Liver (tissue), 3 donors: ENCODE data around the gene ELOF1.

Experiments
- FOXA1 ChIP-seq: IDR thresholded peaks from 2 replicates; pipeline ENCODE4 v1.6.1; 2016; ENCODE audit warnings: antibody characterized with exemption
- JUND ChIP-seq, 2 donors: IDR thresholded peaks; 2 replicates each; pipeline ENCODE4 v1.6.1; 2016; ENCODE audit warnings: antibody characterized with exemption in 2 of 2
- MAX ChIP-seq: IDR thresholded peaks from 2 replicates; pipeline ENCODE4 v1.6.1; 2016; ENCODE audit warnings: antibody characterized with exemption
- YY1 ChIP-seq: IDR thresholded peaks from 2 replicates; pipeline ENCODE4 v1.6.1; 2016; ENCODE audit warnings: antibody characterized with exemption, mild to moderate bottlenecking
- TF ChIP-seq, protein P1 (sequence below): fragments of 150-350 bp; IDR thresholded peaks from 2 replicates; pipeline ENCODE4 v1.5.1; 2017; ENCODE audit warnings: improper control_type of control experiment, low read depth, low read length; ENCODE audit not compliant: missing input control
- TF ChIP-seq, protein P2 (sequence below): IDR thresholded peaks from 2 replicates; pipeline ENCODE4 v1.6.1; 2016; ENCODE audit warnings: antibody characterized with exemption, mild to moderate bottlenecking
- donor health status: healthy.
- donor health status: healthy.

DNA sequence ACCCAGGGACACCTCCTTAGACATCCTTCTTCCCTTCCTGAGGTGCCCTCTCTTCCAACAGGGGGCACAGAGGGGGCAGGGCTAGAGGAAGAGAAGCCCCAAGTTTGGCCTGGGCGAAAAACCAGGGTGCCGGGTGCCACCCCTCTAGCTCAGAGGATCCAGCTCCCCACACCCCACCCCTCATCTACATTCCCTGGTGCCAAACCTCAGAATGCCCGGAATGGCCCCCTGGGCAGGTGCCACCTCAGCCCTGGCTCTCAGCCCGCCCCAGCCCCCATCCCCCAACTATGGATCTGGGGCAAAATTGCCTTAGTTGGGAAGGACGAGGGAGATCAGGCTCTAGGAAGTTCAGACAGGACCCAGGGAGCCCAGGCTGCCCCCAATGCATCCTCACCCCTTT, 18.4 kb downstream of the ELOF1 start:
- TF ChIP-seq YY1 (no peak), MAX (no peak), JUND (IDR thresholded peaks at IDR 0.05) (no peak), FOXA1 (no peak)
- TF ChIP-seq, protein P1, sequence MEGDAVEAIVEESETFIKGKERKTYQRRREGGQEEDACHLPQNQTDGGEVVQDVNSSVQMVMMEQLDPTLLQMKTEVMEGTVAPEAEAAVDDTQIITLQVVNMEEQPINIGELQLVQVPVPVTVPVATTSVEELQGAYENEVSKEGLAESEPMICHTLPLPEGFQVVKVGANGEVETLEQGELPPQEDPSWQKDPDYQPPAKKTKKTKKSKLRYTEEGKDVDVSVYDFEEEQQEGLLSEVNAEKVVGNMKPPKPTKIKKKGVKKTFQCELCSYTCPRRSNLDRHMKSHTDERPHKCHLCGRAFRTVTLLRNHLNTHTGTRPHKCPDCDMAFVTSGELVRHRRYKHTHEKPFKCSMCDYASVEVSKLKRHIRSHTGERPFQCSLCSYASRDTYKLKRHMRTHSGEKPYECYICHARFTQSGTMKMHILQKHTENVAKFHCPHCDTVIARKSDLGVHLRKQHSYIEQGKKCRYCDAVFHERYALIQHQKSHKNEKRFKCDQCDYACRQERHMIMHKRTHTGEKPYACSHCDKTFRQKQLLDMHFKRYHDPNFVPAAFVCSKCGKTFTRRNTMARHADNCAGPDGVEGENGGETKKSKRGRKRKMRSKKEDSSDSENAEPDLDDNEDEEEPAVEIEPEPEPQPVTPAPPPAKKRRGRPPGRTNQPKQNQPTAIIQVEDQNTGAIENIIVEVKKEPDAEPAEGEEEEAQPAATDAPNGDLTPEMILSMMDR: no peak
- TF ChIP-seq, protein P2, sequence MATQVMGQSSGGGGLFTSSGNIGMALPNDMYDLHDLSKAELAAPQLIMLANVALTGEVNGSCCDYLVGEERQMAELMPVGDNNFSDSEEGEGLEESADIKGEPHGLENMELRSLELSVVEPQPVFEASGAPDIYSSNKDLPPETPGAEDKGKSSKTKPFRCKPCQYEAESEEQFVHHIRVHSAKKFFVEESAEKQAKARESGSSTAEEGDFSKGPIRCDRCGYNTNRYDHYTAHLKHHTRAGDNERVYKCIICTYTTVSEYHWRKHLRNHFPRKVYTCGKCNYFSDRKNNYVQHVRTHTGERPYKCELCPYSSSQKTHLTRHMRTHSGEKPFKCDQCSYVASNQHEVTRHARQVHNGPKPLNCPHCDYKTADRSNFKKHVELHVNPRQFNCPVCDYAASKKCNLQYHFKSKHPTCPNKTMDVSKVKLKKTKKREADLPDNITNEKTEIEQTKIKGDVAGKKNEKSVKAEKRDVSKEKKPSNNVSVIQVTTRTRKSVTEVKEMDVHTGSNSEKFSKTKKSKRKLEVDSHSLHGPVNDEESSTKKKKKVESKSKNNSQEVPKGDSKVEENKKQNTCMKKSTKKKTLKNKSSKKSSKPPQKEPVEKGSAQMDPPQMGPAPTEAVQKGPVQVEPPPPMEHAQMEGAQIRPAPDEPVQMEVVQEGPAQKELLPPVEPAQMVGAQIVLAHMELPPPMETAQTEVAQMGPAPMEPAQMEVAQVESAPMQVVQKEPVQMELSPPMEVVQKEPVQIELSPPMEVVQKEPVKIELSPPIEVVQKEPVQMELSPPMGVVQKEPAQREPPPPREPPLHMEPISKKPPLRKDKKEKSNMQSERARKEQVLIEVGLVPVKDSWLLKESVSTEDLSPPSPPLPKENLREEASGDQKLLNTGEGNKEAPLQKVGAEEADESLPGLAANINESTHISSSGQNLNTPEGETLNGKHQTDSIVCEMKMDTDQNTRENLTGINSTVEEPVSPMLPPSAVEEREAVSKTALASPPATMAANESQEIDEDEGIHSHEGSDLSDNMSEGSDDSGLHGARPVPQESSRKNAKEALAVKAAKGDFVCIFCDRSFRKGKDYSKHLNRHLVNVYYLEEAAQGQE: no peak
